PC-9 (cell line): Measurements from ENCODE around the gene JUP. TPM values are rescaled to one million over a fixed set of nuclear protein-coding genes. Genes with fewer than 3 reads are reported as not detected.

ENCODE experiments used
- BruUV-seq: library from RNA; stranded (reverse); fragments of 400-500 nt; replicated peaks from 2 replicates; lab custom pipeline; 2021; lab: Mats Ljungman, UMichigan
- CTCF ChIA-PET: fragments of 300-600 bp; sonication (Branson Sonifier 250); formaldehyde crosslinking; loops from one replicate; lab custom pipeline; 2022; ENCODE audit warnings: antibody characterized with exemption; lab: Charles Lee
- POLR2A ChIA-PET: fragments of 300-600 bp; sonication (Branson Sonifier 250); formaldehyde crosslinking; loops from one replicate; lab custom pipeline; 2022; ENCODE audit warnings: antibody characterized with exemption; ENCODE audit not compliant: unreplicated experiment; lab: Charles Lee
- DNase-seq, 2 experiments: peaks; one replicate each; pipeline versions ENCODE4 v3.0.0 to v3.0.0-alpha.2; 2015 to 2022; ENCODE audit warnings: mixed read lengths in 1 of 2
- H2AFZ ChIP-seq: fragments of 200-600 bp; sonication (generic); 2 replicates; pipeline ENCODE4 v1.8.1; 2017; ENCODE audit warnings: antibody characterized with exemption
- H3F3A ChIP-seq: fragments of 200-600 bp; sonication (generic); 2 replicates; pipeline ENCODE4 v1.8.1; 2017; ENCODE audit warnings: antibody characterized with exemption, mild to moderate bottlenecking, low read depth; ENCODE audit not compliant: insufficient read depth
- H3K27ac ChIP-seq: fragments of 200-600 bp; sonication (generic); 2 replicates; pipeline ENCODE4 v1.6.1; 2016; ENCODE audit warnings: mixed run types
- H3K27me3 ChIP-seq: fragments of 200-600 bp; sonication (generic); 2 replicates; pipeline ENCODE4 v1.6.1; 2016; ENCODE audit warnings: low read depth, mixed run types; ENCODE audit not compliant: insufficient read depth
- H3K36me3 ChIP-seq: fragments of 200-600 bp; sonication (generic); 2 replicates; pipeline ENCODE4 v1.6.1; 2016; ENCODE audit warnings: low read depth, mixed run types
- H3K4me1 ChIP-seq: fragments of 200-600 bp; sonication (generic); replicated peaks from 2 replicates; pipeline ENCODE4 v1.6.1; 2016; ENCODE audit warnings: mixed run types; ENCODE audit not compliant: insufficient read depth
- H3K4me2 ChIP-seq: fragments of 200-600 bp; sonication (generic); 2 replicates; pipeline ENCODE4 v1.6.1; 2017; ENCODE audit warnings: mixed run types
- H3K4me3 ChIP-seq: fragments of 200-600 bp; sonication (generic); 2 replicates; pipeline ENCODE4 v1.6.1; 2016; ENCODE audit warnings: mixed run types
- H3K79me2 ChIP-seq: fragments of 200-600 bp; sonication (generic); 2 replicates; pipeline ENCODE4 v1.6.1; 2017; ENCODE audit warnings: low read depth, mixed run types
- H3K9me2 ChIP-seq: fragments of 200-600 bp; sonication (generic); 2 replicates; pipeline ENCODE4 v1.8.1; 2017; ENCODE audit warnings: mild to moderate bottlenecking; ENCODE audit not compliant: insufficient read depth
- H3K9me3 ChIP-seq: fragments of 200-600 bp; sonication (generic); 2 replicates; pipeline ENCODE4 v1.8.1; 2016; ENCODE audit warnings: low read depth; ENCODE audit not compliant: insufficient read depth
- H4K20me1 ChIP-seq: fragments of 200-600 bp; sonication (generic); 2 replicates; pipeline ENCODE4 v1.8.1; 2017; ENCODE audit not compliant: insufficient read depth
- CTCF ChIP-seq: fragments of 200-600 bp; sonication (generic); conservative IDR thresholded peaks from 2 replicates; pipeline ENCODE4 v1.6.1; 2017; ENCODE audit warnings: mixed run types, antibody characterized with exemption, mild to moderate bottlenecking, moderate library complexity
- EZH2 ChIP-seq: fragments of 200-600 bp; sonication (generic); IDR thresholded peaks from 2 replicates; pipeline ENCODE4 v1.8.0; 2017; ENCODE audit warnings: antibody characterized with exemption, low read depth
- intact Hi-C: fragments of 100-400 bp; cut with micrococcal nuclease; formaldehyde crosslinking; loops from one replicate; pipeline ENCODE4 v1.10.0; 2022; ENCODE audit not compliant: unreplicated experiment
- total RNA-seq: library from RNA; stranded (reverse); gene quantifications from 2 replicates; pipeline ENCODE4 v1.2.3, GENCODE V29; 2021

JUP gene
- total RNA-seq, 1 experiment from 2014 or later, result 259 TPM

DNA sequence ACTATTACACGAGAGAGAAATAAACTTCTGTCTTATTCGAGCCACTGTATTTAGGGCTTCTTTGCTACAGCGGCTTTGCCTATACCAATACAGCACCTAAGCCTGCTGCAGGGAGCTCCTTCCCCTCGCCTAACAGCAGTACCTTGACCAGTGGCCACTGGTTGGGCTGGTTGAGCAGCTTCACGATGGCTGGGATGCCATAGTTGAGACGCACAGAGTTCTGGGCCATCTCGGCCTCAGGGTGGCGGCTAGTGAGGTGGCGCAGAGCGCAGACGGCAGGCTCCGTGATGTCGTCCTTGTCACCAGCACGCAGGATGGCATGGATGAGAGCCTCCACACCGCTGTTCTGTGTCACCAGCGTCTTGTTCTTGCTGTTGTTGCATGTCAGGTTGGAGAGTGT is 23.7 kb downstream of the JUP start:
- ChIA-PET CTCF (interaction anchor here (0.6 kb wide), 1 partner anchor 99 kb away, joined by 5 read pairs; no protein-coding TSS in a partner anchor), POLR2A (no interaction called here)
- no peak overlapping the region for H2AFZ ChIP-seq
- H3F3A ChIP-seq, result peaks cover 10% of the 10 kb centered on the region; the same call in 1 of the 2 replicates
- H3K9me3 ChIP-seq, result no peaks in the 10 kb centered on the region
- DNase-seq, result no peak
- no peaks in the 10 kb centered on the region; the same call in 1 of the 2 replicates for H4K20me1 ChIP-seq
- no TSS peak for BruUV-seq
- no peak for TF ChIP-seq EZH2
- no peak for TF ChIP-seq CTCF
- no peaks in the 10 kb centered on the region for H3K27me3 ChIP-seq
- H3K27ac ChIP-seq, result no peak overlapping the region
- no peak overlapping the region for H3K4me3 ChIP-seq
- H3K9me2 ChIP-seq, result no peaks in the 10 kb centered on the region
- H3K79me2 ChIP-seq, result no peaks in the 10 kb centered on the region
- H3K4me1 ChIP-seq, result no peaks in the 10 kb centered on the region
- H3K36me3 ChIP-seq, result peaks cover 20% of the 10 kb centered on the region
- H3K4me2 ChIP-seq, result no peak overlapping the region
- intact Hi-C loops, result no loop called here

- TSS peak; percentile 13 for BruUV-seq
- Histone ChIP-seq H3K27me3 (no peaks in the 10 kb centered on the region), H3K9me2 (no peaks in the 10 kb centered on the region), H3K9me3 (no peaks in the 10 kb centered on the region), H3K4me2 (no peak overlapping the region), H3K36me3 (peaks cover 22% of the 10 kb centered on the region), H3K4me1 (no peaks in the 10 kb centered on the region), H3K27ac (no peak overlapping the region), H3F3A (peaks cover 10% of the 10 kb centered on the region; the same call in 1 of the 2 replicates), H4K20me1 (no peaks in the 10 kb centered on the region; the same call in 1 of the 2 replicates), H2AFZ (no peak overlapping the region), H3K4me3 (no peak overlapping the region), H3K79me2 (no peaks in the 10 kb centered on the region)
- POLR2A ChIA-PET, result no interaction called here
- no peak for TF ChIP-seq CTCF
- CTCF ChIA-PET, result interaction anchor here (0.6 kb wide), 1 partner anchor 99 kb away, joined by 5 read pairs; no protein-coding TSS in a partner anchor
- intact Hi-C loops, result no loop called here
- no peak for DNase-seq
These were observed 24.1 kb downstream of the JUP start for GRCh38 chr17:41762391-41762790.

DNA sequence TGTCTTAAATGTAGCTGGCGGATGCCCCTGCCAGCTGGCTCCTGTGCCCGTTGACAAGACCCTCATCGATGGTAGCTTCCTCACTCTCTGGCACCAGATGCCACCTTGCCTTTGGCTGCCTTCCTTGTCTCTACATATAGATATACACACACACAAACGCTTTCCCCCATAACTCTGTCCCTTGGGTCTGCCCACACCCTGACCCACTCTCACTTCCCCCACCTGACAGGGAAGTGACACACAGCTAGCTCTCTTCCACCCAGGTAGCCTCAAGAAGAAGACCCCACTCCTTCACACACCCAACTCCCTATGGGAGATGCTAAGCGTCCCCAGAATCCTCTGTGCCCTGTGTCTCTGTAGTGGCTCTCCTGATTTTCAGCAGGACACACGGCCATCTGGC is 25.6 kb downstream of the JUP start:
- Histone ChIP-seq H3K79me2 (no peaks in the 10 kb centered on the region), H3K9me3 (no peaks in the 10 kb centered on the region), H3F3A (peaks cover 8% of the 10 kb centered on the region; the same call in 1 of the 2 replicates), H3K9me2 (no peaks in the 10 kb centered on the region), H4K20me1 (peaks cover 3% of the 10 kb centered on the region; the same call in 1 of the 2 replicates), H3K4me1 (no peaks in the 10 kb centered on the region), H3K36me3 (peaks cover 25% of the 10 kb centered on the region), H3K27me3 (no peaks in the 10 kb centered on the region), H3K27ac (no peak overlapping the region), H3K4me2 (no peak overlapping the region), H3K4me3 (no peak overlapping the region), H2AFZ (no peak overlapping the region)
- BruUV-seq, result no TSS peak
- POLR2A ChIA-PET, result no interaction called here
- no peak for TF ChIP-seq EZH2
- no peak for TF ChIP-seq CTCF
- intact Hi-C loops, result no loop called here
- CTCF ChIA-PET, result no interaction called here
- DNase-seq, result no peak
